ENCODE data around the gene CAND2.
"Not testable (repeated sequence)": the region's sequence is repeated elsewhere in the genome, so short reads cannot be mapped to it uniquely, and the experiment has no call there.

Gene CAND2

GRCh38 chr3:12831301-12831866 lies 34.9 kb downstream of the CAND2 start:
- DNase-seq (ENCODE audit: low spot score), result no peak

- DNase-seq (ENCODE audit: low spot score), result no peak
These were observed 36.1 kb downstream of the CAND2 start for GRCh38 chr3:12832350-12833221.

GRCh38 chr3:12833222-12834161 lies 37.0 kb downstream of the CAND2 start:
- DNase-seq (ENCODE audit: low spot score), result no peak

- DNase-seq (ENCODE audit: low spot score), result no peak
These were observed 38.7 kb downstream of the CAND2 start for GRCh38 chr3:12835052-12835665.

GRCh38 chr3:12837295-12837986 lies 41.0 kb downstream of the CAND2 start:
- no peak for DNase-seq (ENCODE audit: low spot score)

GRCh38 chr3:12838179-12838965 lies 41.9 kb downstream of the CAND2 start:
- no peak for DNase-seq (ENCODE audit: low spot score)

GRCh38 chr3:12839156-12839946 lies 42.9 kb downstream of the CAND2 start:
- DNase-seq (ENCODE audit: low spot score), result no peak

- DNase-seq (ENCODE audit: low spot score), result not testable (repeated sequence)
These were observed 43.7 kb downstream of the CAND2 start for GRCh38 chr3:12840148-12840547.

GRCh38 chr3:12840591-12841148 lies 44.2 kb downstream of the CAND2 start:
- DNase-seq (ENCODE audit: low spot score), result no peak

GRCh38 chr3:12841149-12841969 lies 44.9 kb downstream of the CAND2 start, which contains the start of gene RPL32:
Gene RPL32, minus strand, starts transcription at chr3:12841565. Its CDS starts 1,328 bp downstream, at chr3:12840237.
- peak; percentile 96 for DNase-seq (ENCODE audit: low spot score)

GRCh38 chr3:12841970-12842328 lies 45.5 kb downstream of the CAND2 start:
- no peak for DNase-seq (ENCODE audit: low spot score)

GRCh38 chr3:12842469-12842868 lies 46.0 kb downstream of the CAND2 start:
- DNase-seq (ENCODE audit: low spot score), result no peak

GRCh38 chr3:12845811-12846210 lies 49.3 kb downstream of the CAND2 start:
- no peak for DNase-seq (ENCODE audit: low spot score)

GRCh38 chr3:12852201-12852600 lies 55.7 kb downstream of the CAND2 start:
- no peak for DNase-seq (ENCODE audit: low spot score)

GRCh38 chr3:12853847-12854246 lies 57.4 kb downstream of the CAND2 start:
- DNase-seq (ENCODE audit: low spot score), result not testable (repeated sequence)

- DNase-seq (ENCODE audit: low spot score), result no peak
These were observed 58.1 kb downstream of the CAND2 start for GRCh38 chr3:12854565-12854964.

GRCh38 chr3:12856626-12857025 lies 60.1 kb downstream of the CAND2 start:
- no peak for DNase-seq (ENCODE audit: low spot score)

GRCh38 chr3:12859840-12860239 lies 63.4 kb downstream of the CAND2 start:
- DNase-seq (ENCODE audit: low spot score), result no peak
